Heart left ventricle (tissue), 13 donors: ENCODE data around the gene RFX1.

Source experiments
- CTCF ChIP-seq, 12 donors: fragments of 200-600 bp; sonication (generic) in 4 of 12; IDR thresholded peaks; one replicate each; pipeline versions ENCODE4 v1.5.0 to v1.8.0; 2018 to 2022; ENCODE audit warnings: antibody characterized with exemption in 12 of 12, mild to moderate bottlenecking in 5 of 12
- POLR2A ChIP-seq, 2 donors: fragments of 450-650 bp; IDR thresholded peaks; one replicate each; pipeline ENCODE4 v1.6.1; 2017; ENCODE audit warnings: antibody characterized with exemption in 2 of 2, mild to moderate bottlenecking in 2 of 2, moderate library complexity in 2 of 2
- donor health status: ischemic (EF 13 %, LVEDD 7.1; RV severe dilation, severe dysfunction).
- donor health status: DM: no; HTN: yes; CAD: no.
- donor health status: DM: no; HTN: no; CAD: no.
- donor health status: ischemic (EF 25% LVEDD 6.9; RV normal size, moderate dysfunction).
- donor health status: ischemic (EF 25% LVEDD 5.7; RV mildly dilated, moderate dysfunction).
- donor health status: ischemic (EF 35%, LVEDD 5.7; RV mildly dilated, moderate dysfunction).
- donor health status: nonischemic (EF 11% LVEDD 7.7; RV severe dilation, severe dysfunction).
- donor health status: DM: yes; HTN: yes; CAD: no.
- donor health status: PGD.
- donor health status: ischemic (EF 29% LVEDD 5.4; RV normal size, mild dysfunction).
- donor health status: nonischemic (EF 23%, LVEDD 6.1; RV moderate dilation, normal function).

DNA sequence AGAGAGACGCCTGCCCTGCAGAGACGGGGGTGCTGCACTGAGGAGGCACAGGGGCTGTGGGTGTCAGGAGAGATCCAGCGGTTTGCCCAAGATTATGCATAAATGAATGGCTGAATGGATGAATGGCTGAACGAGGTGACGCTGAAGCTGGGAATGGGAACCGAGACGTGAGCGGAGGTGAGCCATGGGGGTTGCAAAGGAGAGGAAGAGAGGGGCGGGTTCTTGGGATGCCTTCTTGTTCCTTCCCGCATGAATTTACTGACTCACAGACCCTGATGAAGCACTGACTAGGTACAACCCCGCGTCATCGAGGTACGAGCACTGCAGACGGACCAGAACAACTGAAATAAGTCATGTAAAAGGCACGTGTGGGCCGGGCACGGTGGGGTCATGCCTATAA lies 37.1 kb downstream of the RFX1 start:
- TF ChIP-seq CTCF (IDR thresholded peaks at IDR 0.05) (no peak), POLR2A (IDR thresholded peaks at IDR 0.05) (no peak)
